GM21390 (cell line): Measurements from ENCODE around the gene SORBS1.

ENCODE experiments used
- ATAC-seq: cut with Tn5 transposase; IDR thresholded peaks from one replicate; pipeline ENCODE4 v1.9.1; 2021; ENCODE audit not compliant: unreplicated experiment

The SORBS1 gene

GRCh38 chr10:95517536-95518454, 43.4 kb downstream of the SORBS1 start:
- ATAC-seq, result no peak

GRCh38 chr10:95516774-95517373, 44.3 kb downstream of the SORBS1 start:
- no peak for ATAC-seq

- ATAC-seq, result no peak
Observed at GRCh38 chr10:95513941-95514392, 47.2 kb downstream of the SORBS1 start.

- no peak for ATAC-seq
Observed at GRCh38 chr10:95513008-95513589, 48.1 kb downstream of the SORBS1 start.

- ATAC-seq, result no peak
Observed at GRCh38 chr10:95511314-95511713, 49.9 kb downstream of the SORBS1 start.

GRCh38 chr10:95509251-95509650, 51.9 kb downstream of the SORBS1 start:
- no peak for ATAC-seq

- ATAC-seq, result no peak
Observed at GRCh38 chr10:95508730-95509129, 52.4 kb downstream of the SORBS1 start.

GRCh38 chr10:95506056-95506737, 55.0 kb downstream of the SORBS1 start:
- no peak for ATAC-seq

- ATAC-seq, result no peak
Observed at GRCh38 chr10:95505641-95506040, 55.5 kb downstream of the SORBS1 start.

- ATAC-seq, result no peak
Observed at GRCh38 chr10:95505084-95505610, 56.0 kb downstream of the SORBS1 start.

- ATAC-seq, result no peak
Observed at GRCh38 chr10:95504246-95504691, 56.9 kb downstream of the SORBS1 start.

GRCh38 chr10:95503526-95503925, 57.6 kb downstream of the SORBS1 start:
- no peak for ATAC-seq

GRCh38 chr10:95503001-95503400, 58.2 kb downstream of the SORBS1 start:
- no peak for ATAC-seq

GRCh38 chr10:95502377-95502776, 58.8 kb downstream of the SORBS1 start:
- no peak for ATAC-seq

GRCh38 chr10:95501203-95502094, 59.7 kb downstream of the SORBS1 start:
- ATAC-seq, result no peak

- ATAC-seq, result no peak
Observed at GRCh38 chr10:95500649-95501048, 60.5 kb downstream of the SORBS1 start.

GRCh38 chr10:95500097-95500496, 61.1 kb downstream of the SORBS1 start:
- ATAC-seq, result no peak

- ATAC-seq, result no peak
Observed at GRCh38 chr10:95499482-95499989, 61.6 kb downstream of the SORBS1 start.

- ATAC-seq, result no peak
Observed at GRCh38 chr10:95496951-95497350, 64.2 kb downstream of the SORBS1 start.
